Pancreas (tissue), 10 donors: ENCODE measurements around the gene DMKN. TPM values are rescaled to one million over a fixed set of nuclear protein-coding genes. Genes with fewer than 3 reads are reported as not detected.
A peak's percentile ranks its signal among the peaks of the same experiment; 100 is the strongest.

Experiments used
- ATAC-seq, 4 donors: fragments of 200-7000 bp; cut with Tn5 transposase; one replicate each; pipeline versions ENCODE4 v1.8.0 to v1.9.1; 2020; ENCODE audit warnings: mild to moderate bottlenecking in 4 of 4, moderate library complexity in 4 of 4
- DNase-seq, 6 donors: peaks; one replicate each; pipeline ENCODE4 v3.0.0-alpha.2; 2020
- FAIRE-seq: peaks from 2 replicates; lab custom pipeline; 2012; peaks lifted over from hg19 to GRCh38; lab: Jason Lieb, UNC
- H3K27ac ChIP-seq, 4 donors: fragments of 200-600 bp; sonication (generic); 1 replicate in 3 of 4; 2 replicates in 1 of 4; pipeline versions ENCODE4 v1.5.0 to v1.8.0; 2020
- H3K27me3 ChIP-seq, 4 donors: fragments of 200-600 bp; one replicate each; pipeline ENCODE4 v1.8.0; 2021
- H3K36me3 ChIP-seq, 3 donors: fragments of 200-600 bp; sonication (generic) in 1 of 3; one replicate each; pipeline versions ENCODE4 v1.5.0 to v1.8.0; 2020 to 2021
- H3K4me1 ChIP-seq, 3 donors: fragments of 200-600 bp; one replicate each; pipeline ENCODE4 v1.8.0; 2021
- H3K4me3 ChIP-seq, 4 donors: fragments of 200-600 bp; sonication (generic) in 2 of 4; one replicate each; pipeline versions ENCODE4 v1.5.0 to v1.8.0; 2020 to 2021
- H3K9me3 ChIP-seq, 4 donors: fragments of 200-600 bp; one replicate each; pipeline ENCODE4 v1.8.0; 2021
- WGBS, 2 donors: extraction: QIAGEN DNeasy Blood & Tissue Kit; methylation state at CpG; one replicate each; pipeline ENCODE4 v1.1.7; 2013; 5-methylcytosine and 5-hydroxymethylcytosine counted together
- intact Hi-C, 3 donors: fragments of 100-400 bp; cut with DNase I; formaldehyde crosslinking; loops; one replicate each; pipeline versions ENCODE4 v1.11.1 to v1.14.2; 2022
- polyA plus RNA-seq, 2 donors: library from polyadenylated mRNA; stranded (reverse); fragments of 200-250 nt; gene quantifications; one replicate each; pipeline ENCODE4 v1.2.3, GENCODE V29; 2013
- total RNA-seq, 6 donors: library from RNA; stranded (reverse); fragmentation: NEBNext Ultra II Directional in 4 of 6; extraction: Animal tissue kit (Norgen Biotek cat#: 25700) in 4 of 6; gene quantifications; one replicate each; pipeline versions ENCODE4 v1.2.1 to v1.2.4, GENCODE V29; 2021 to 2023
- TF ChIP-seq, protein P1 (sequence below), 4 donors: fragments of 200-600 bp; sonication (generic) in 3 of 4; IDR thresholded peaks; one replicate each; pipeline versions ENCODE4 v1.5.0 to v1.8.0; 2021; ENCODE audit warnings: antibody characterized with exemption in 4 of 4
- donor health status: healthy with polysubstance abuse.
- donor health status: DM: no; HTN: no; CAD: no; lungs with moderate emphysema.
- donor health status: DM: no; HTN: no; CAD: no.
- donor health status: control.
- donor health status: control.
- donor health status: Bipolar disorder and iron deficiency.
- donor health status: DM: yes; HTN: yes; CAD: no.
- donor health status: DM: no; HTN: no; CAD: no.
- donor health status: DM: no; HTN: no; CAD: no.
- donor health status: DM: yes; HTN: yes; CAD: no.

The DMKN gene
- total and polyA plus RNA-seq, 8 donors: 48.5 to 197 (median 62.4) TPM

DNA sequence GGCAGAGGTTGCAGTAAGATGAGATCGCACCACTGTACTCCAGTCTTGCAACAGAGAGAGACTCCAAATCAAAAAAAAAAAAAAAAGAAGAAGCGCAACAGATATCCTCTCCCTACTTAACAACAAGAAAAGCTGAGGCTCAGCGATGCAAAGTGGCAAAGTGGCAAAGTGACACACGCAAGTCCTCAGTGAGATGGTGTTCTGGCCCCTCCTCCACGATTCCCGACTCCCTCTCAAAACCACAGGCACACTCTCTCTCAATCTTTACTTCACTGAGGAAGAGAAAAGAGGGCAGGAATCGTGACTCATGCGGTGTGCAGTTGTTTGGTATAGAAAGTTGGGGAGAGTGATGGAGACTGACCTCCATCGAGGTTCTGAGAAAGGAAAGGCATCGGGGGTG lies 52.8 kb downstream of the DMKN start:
- no peak for FAIRE-seq
- Histone ChIP-seq H3K4me3 (no peak overlapping the region), H3K36me3 (no peaks in the 10 kb centered on the region), H3K27me3 (no peaks in the 10 kb centered on the region), H3K9me3 (no peaks in the 10 kb centered on the region), H3K4me1 (peaks cover 0 to 27% (median 16%) of the 10 kb centered on the region in 3 donors), H3K27ac (no peak overlapping the region)
- intact Hi-C loops: no loop called here
- WGBS, 2 donors: 92 to 94% methylated on average over 10 of the region's 10 CpGs
- DNase-seq: no peak
- no peak for ATAC-seq
- TF ChIP-seq, protein P1, sequence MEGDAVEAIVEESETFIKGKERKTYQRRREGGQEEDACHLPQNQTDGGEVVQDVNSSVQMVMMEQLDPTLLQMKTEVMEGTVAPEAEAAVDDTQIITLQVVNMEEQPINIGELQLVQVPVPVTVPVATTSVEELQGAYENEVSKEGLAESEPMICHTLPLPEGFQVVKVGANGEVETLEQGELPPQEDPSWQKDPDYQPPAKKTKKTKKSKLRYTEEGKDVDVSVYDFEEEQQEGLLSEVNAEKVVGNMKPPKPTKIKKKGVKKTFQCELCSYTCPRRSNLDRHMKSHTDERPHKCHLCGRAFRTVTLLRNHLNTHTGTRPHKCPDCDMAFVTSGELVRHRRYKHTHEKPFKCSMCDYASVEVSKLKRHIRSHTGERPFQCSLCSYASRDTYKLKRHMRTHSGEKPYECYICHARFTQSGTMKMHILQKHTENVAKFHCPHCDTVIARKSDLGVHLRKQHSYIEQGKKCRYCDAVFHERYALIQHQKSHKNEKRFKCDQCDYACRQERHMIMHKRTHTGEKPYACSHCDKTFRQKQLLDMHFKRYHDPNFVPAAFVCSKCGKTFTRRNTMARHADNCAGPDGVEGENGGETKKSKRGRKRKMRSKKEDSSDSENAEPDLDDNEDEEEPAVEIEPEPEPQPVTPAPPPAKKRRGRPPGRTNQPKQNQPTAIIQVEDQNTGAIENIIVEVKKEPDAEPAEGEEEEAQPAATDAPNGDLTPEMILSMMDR (IDR thresholded peaks at IDR 0.05): no peak

DNA sequence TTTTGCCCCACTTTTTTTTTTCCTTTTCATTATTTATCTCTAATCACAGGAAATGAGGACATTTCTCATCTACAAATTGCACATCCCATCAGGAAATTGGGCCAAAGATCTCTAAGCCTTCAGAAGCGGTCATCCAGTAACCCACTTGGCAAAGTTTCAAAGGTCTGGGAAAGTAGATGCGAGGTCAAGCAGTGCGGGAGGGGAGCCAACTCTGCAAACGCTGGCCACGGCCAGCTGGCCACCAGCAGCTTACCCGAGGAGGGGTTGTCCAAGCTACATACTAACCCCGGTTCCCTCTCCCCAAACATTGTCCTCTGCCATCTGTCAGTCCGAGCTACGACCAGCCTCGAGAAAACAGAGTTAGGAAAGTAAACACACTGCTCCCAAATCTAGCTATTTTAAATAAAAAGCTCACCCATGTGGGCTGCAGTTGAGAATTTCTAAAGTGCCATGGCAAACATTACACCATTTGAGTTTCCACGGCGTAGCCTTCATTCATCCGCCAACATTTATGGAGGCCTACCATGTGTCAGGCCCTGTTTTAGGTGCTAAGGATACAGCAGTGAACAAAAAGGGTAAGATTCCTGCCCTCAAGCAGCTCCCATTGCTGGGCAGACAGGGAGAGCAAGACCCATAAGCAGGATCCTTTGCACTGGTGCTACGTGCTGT lies 53.9 kb downstream of the DMKN start:
- peak; percentile 66 to 73 (median 72) for ATAC-seq

DNA sequence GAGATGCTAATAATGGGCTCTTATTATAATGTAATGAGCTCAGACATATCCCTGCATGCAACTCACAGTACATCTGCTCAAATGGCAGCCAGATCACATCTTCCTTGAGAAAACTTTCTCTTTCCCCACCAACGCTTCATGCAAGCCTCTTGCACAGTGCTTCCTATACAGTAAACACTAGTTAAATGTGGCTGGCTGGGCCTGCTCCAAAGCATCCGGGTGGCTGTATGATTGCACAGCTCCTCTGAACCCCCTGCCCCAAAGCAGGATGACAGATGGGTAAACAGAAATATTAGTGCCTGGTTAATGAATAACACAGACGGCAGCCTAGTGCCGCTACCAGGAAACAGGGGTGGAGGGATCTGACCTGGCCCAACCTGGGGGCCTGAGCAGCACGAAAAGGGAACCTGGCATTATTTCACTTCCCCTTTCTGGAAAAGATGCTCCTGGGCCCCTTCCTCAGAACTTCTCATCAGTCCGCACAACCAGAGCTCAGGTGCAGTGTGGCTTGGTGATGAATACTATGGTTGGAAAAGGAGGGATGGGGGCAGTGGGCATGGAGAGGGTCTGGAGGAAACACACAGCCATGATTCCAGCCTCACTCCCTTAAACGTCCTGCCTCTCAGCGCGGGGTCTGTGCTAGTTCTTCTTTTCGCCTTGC lies 54.6 kb downstream of the DMKN start:
- peak overlapping the region in 1 of 4 donors; percentile 12 for H3K4me3 ChIP-seq
- intact Hi-C loops: no loop called here
- no peak for FAIRE-seq
- DNase-seq: peak; percentile 55 to 82 (median 76)
- WGBS, 2 donors: 10% methylated on average over 10 of the region's 10 CpGs
- peak overlapping the region; percentile 35 to 79 (median 65) for H3K27ac ChIP-seq
- H3K9me3 ChIP-seq: no peaks in the 10 kb centered on the region
- TF ChIP-seq, protein P1 (IDR thresholded peaks at IDR 0.05): no peak
- H3K4me1 ChIP-seq: peaks cover 0 to 27% (median 16%) of the 10 kb centered on the region in 3 donors
- H3K36me3 ChIP-seq: no peaks in the 10 kb centered on the region
- ATAC-seq: peak; percentile 87 to 92 (median 90)
- no peaks in the 10 kb centered on the region for H3K27me3 ChIP-seq

More for the DNA sequence above, 53.9 kb downstream of the DMKN start:
- H3K27ac ChIP-seq: peak overlapping the region; percentile 35 to 79 (median 65)
- FAIRE-seq: no peak
- TF ChIP-seq, protein P1 (IDR thresholded peaks at IDR 0.05): no peak
- H3K9me3 ChIP-seq: no peaks in the 10 kb centered on the region
- peak overlapping the region in 1 of 4 donors; percentile 12 for H3K4me3 ChIP-seq
- 15 to 22% methylated on average over 14 of the region's 14 CpGs for WGBS, 2 donors
- peaks cover 0 to 27% (median 16%) of the 10 kb centered on the region in 3 donors for H3K4me1 ChIP-seq
- intact Hi-C loops: no loop called here
- no peaks in the 10 kb centered on the region for H3K27me3 ChIP-seq
- peak; percentile 71 to 84 (median 74) for DNase-seq
- H3K36me3 ChIP-seq: no peaks in the 10 kb centered on the region

DNA sequence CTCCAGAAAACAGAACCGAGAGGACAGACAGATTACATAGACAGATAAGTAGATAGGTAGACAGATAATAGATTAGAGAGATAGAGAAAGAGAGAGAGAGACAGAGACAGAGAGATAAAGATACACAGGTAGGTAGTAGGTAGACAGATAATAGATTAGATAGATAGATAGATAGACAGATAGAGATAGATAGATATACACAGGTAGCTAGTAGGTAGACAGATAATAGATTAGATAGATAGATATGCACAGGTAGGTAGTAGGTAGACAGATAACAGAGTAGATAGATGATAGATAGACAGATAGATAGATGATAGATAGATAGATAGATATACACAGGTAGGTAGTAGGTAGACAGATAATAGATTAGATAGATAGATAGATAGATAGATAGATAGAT lies 55.3 kb downstream of the DMKN start:
- intact Hi-C loops: no loop called here
- Histone ChIP-seq H3K36me3 (no peaks in the 10 kb centered on the region), H3K27ac (no peak overlapping the region), H3K9me3 (no peaks in the 10 kb centered on the region), H3K4me1 (peaks cover 0 to 27% (median 16%) of the 10 kb centered on the region in 3 donors), H3K4me3 (no peak overlapping the region), H3K27me3 (no peaks in the 10 kb centered on the region)
- no peak for ATAC-seq
- 33 to 40% methylated on average over 1 of the region's 1 CpG for WGBS, 2 donors
- no peak for FAIRE-seq
- TF ChIP-seq, protein P1 (IDR thresholded peaks at IDR 0.05): no peak
- no peak for DNase-seq
